ENCODE measurements around the gene NINL.

- TF ChIP-seq CTCF (IDR thresholded peaks at IDR 0.05) (no peak), POLR2A (IDR thresholded peaks at IDR 0.05) (no peak)
Measured at GRCh38 chr20:25529295-25529951, 55.9 kb downstream of the NINL start.
